Measurements from ENCODE around the gene C14orf180. TPM values are rescaled to one million over a fixed set of nuclear protein-coding genes. Genes with fewer than 3 reads are reported as not detected.

C14orf180 gene
- 1 to 10 TPM in 4 of 6 experiments, under 1 TPM in 2; 0.35 to 4.0 (median 1.9) TPM for total RNA-seq
- long read RNA-seq = 0 reads

- H3K27ac ChIP-seq = peak within 1 kb of the TSS; percentile 22 to 47 (median 24)
- H3K9me3 ChIP-seq = no peaks in the 10 kb centered on the region
- H3K4me3 ChIP-seq = peak within 1 kb of the TSS in 1 of 3 donors; percentile 2
- peaks cover 0 to 27% (median 7%) of the 10 kb centered on the region in 4 donors for H3K4me1 ChIP-seq
- DNase-seq (peak; percentile 44 to 85 (median 82)), ATAC-seq (peak; percentile 55 to 90 (median 79))
- intact Hi-C loops (cut with DNase I) = no loop called here
- no peaks in the 10 kb centered on the region for H3K27me3 ChIP-seq
- 6% methylated on average over 3 of the region's 17 CpGs for WGBS (ENCODE audit: insufficient coverage, low coverage, low lambda C conversion rate, missing lambda C conversion rate)
- H3K36me3 ChIP-seq = no peaks in the 10 kb centered on the region
- TF ChIP-seq, protein P1, sequence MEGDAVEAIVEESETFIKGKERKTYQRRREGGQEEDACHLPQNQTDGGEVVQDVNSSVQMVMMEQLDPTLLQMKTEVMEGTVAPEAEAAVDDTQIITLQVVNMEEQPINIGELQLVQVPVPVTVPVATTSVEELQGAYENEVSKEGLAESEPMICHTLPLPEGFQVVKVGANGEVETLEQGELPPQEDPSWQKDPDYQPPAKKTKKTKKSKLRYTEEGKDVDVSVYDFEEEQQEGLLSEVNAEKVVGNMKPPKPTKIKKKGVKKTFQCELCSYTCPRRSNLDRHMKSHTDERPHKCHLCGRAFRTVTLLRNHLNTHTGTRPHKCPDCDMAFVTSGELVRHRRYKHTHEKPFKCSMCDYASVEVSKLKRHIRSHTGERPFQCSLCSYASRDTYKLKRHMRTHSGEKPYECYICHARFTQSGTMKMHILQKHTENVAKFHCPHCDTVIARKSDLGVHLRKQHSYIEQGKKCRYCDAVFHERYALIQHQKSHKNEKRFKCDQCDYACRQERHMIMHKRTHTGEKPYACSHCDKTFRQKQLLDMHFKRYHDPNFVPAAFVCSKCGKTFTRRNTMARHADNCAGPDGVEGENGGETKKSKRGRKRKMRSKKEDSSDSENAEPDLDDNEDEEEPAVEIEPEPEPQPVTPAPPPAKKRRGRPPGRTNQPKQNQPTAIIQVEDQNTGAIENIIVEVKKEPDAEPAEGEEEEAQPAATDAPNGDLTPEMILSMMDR (IDR thresholded peaks at IDR 0.05) = no peak
- no peak for TF ChIP-seq POLR2A (IDR thresholded peaks at IDR 0.05)
Observed at GRCh38 chr14:104579507-104579906, at the start of gene C14orf180. Gene C14orf180 (plus strand): TSS chr14:104579764. CDS start chr14:104586431, 6,667 bp downstream.

- Histone ChIP-seq H3K27me3 (no peaks in the 10 kb centered on the region), H3K4me3 (no peak overlapping the region), H3K27ac (no peak overlapping the region), H3K4me1 (no peaks in the 10 kb centered on the region), H3K9me3 (no peaks in the 10 kb centered on the region), H3K36me3 (no peaks in the 10 kb centered on the region)
- intact Hi-C loops (cut with DNase I) = no loop called here
- TF ChIP-seq, protein P1 (IDR thresholded peaks at IDR 0.05) = no peak
- no peak for TF ChIP-seq POLR2A (IDR thresholded peaks at IDR 0.05)
- DNase-seq (no peak), ATAC-seq (no peak)
- 40% methylated on average over 3 of the region's 10 CpGs for WGBS (ENCODE audit: insufficient coverage, low coverage, low lambda C conversion rate, missing lambda C conversion rate)
Observed at GRCh38 chr14:104530646-104531045, 48.9 kb upstream of the C14orf180 start.

DNA sequence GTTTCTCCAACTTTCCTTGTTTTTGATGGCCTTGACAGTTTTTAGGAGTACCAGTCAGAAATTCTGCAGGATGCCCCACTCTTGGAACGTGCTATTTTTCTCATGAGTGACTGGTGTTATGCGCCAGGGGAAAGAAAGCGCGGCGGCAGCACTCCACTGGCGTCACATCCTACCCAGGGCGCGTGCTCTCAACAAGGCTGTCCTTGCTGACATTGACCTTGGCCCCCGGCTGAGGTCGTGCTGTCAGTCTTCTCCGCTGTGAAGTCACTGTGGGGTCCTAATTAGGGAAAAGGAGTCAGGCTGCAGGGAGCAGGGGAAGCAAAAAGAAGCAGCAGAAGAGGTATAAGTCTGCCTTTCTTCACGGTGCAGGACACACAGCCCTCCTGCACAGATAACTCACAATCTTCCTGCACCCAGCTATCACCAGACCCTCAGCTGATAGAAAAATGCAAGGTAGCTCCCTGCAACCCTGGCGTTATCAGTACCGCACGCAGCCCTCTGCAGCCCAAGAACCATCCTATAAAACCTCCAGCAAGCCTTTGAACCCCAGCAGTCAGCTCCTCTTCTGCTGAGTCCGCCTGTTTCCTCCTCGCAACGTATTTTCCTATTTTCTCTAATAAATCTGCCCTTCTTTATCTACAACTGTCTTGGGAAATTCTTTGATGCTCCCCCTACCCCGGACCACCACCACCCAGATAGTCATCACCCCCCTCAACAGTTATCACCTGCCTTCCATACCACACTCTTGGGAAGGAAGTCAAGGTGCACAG, 48.0 kb upstream of the C14orf180 start:
- intact Hi-C loops (cut with DNase I) = no loop called here
- WGBS (ENCODE audit: insufficient coverage, low coverage, low lambda C conversion rate, missing lambda C conversion rate) = 47% methylated on average over 18 of the region's 19 CpGs
- ATAC-seq (no peak), DNase-seq (no peak)
- TF ChIP-seq, protein P1 (IDR thresholded peaks at IDR 0.05) = no peak
- no peak for TF ChIP-seq POLR2A (IDR thresholded peaks at IDR 0.05)
- no peaks in the 10 kb centered on the region for H3K36me3 ChIP-seq
- H3K4me3 ChIP-seq = no peak overlapping the region
- no peaks in the 10 kb centered on the region for H3K4me1 ChIP-seq
- no peaks in the 10 kb centered on the region for H3K9me3 ChIP-seq
- no peaks in the 10 kb centered on the region for H3K27me3 ChIP-seq
- H3K27ac ChIP-seq = no peak overlapping the region

GRCh38 chr14:104532191-104532555, 47.4 kb upstream of the C14orf180 start:
- intact Hi-C loops (cut with DNase I) = no loop called here
- no peaks in the 10 kb centered on the region for H3K9me3 ChIP-seq

More at GRCh38 chr14:104532191-104532555, 47.4 kb upstream of the C14orf180 start:
- TF ChIP-seq, protein P1 (IDR thresholded peaks at IDR 0.05) = no peak
- no peak for TF ChIP-seq POLR2A (IDR thresholded peaks at IDR 0.05)
- H3K4me3 ChIP-seq = no peak overlapping the region
- H3K27me3 ChIP-seq = no peaks in the 10 kb centered on the region
- no peak overlapping the region for H3K27ac ChIP-seq
- 80% methylated on average over 2 of the region's 3 CpGs for WGBS (ENCODE audit: insufficient coverage, low coverage, low lambda C conversion rate, missing lambda C conversion rate)
- no peaks in the 10 kb centered on the region for H3K36me3 ChIP-seq
- DNase-seq (no peak), ATAC-seq (no peak)
- no peaks in the 10 kb centered on the region for H3K4me1 ChIP-seq

Data from right lobe of liver (tissue), 6 donors.